GM23338 (cell line): ENCODE results near the gene C8G. TPM values are rescaled to one million over a fixed set of nuclear protein-coding genes. Genes with fewer than 3 reads are reported as not detected.
A peak's percentile ranks its signal among the peaks of the same experiment; 100 is the strongest.

ENCODE experiments used
- ATAC-seq: fragments of 200-7000 bp; cut with Tn5 transposase; 3 replicates; pipeline ENCODE4 v1.9.1; 2020
- DNase-seq: peaks from one replicate; pipeline ENCODE4 v3.0.0-alpha.2; 2015; ENCODE audit warnings: low spot score
- H2AFZ ChIP-seq: fragments of 200-600 bp; sonication (generic); 2 replicates; pipeline ENCODE4 v1.8.0; 2016; ENCODE audit warnings: antibody characterized with exemption, mild to moderate bottlenecking, moderate library complexity
- H3F3A ChIP-seq: fragments of 200-600 bp; sonication (generic); replicated peaks from 2 replicates; pipeline ENCODE4 v1.8.0; 2017; ENCODE audit warnings: antibody characterized with exemption, mixed run types, low read depth
- H3K27ac ChIP-seq: fragments of 200-600 bp; sonication (generic); 2 replicates; pipeline ENCODE4 v1.6.1; 2016; ENCODE audit warnings: low read depth
- H3K27me3 ChIP-seq: fragments of 200-600 bp; sonication (generic); 2 replicates; pipeline ENCODE4 v1.8.0; 2016; ENCODE audit warnings: mild to moderate bottlenecking, mixed run types, moderate library complexity; ENCODE audit not compliant: insufficient read depth
- H3K36me3 ChIP-seq: fragments of 200-600 bp; sonication (generic); 2 replicates; pipeline ENCODE4 v1.8.0; 2016; ENCODE audit warnings: mild to moderate bottlenecking; ENCODE audit not compliant: insufficient read depth
- H3K4me1 ChIP-seq: fragments of 200-600 bp; sonication (generic); 2 replicates; pipeline ENCODE4 v1.8.0; 2016; ENCODE audit warnings: mild to moderate bottlenecking, moderate library complexity; ENCODE audit not compliant: insufficient read depth
- H3K4me2 ChIP-seq: fragments of 200-600 bp; sonication (generic); 2 replicates; pipeline ENCODE4 v1.7.1; 2017; ENCODE audit warnings: mixed run types
- H3K4me3 ChIP-seq: fragments of 200-600 bp; sonication (generic); 2 replicates; pipeline ENCODE4 v1.6.1; 2016; ENCODE audit warnings: mixed run types
- H3K79me2 ChIP-seq: fragments of 200-600 bp; sonication (generic); replicated peaks from 2 replicates; pipeline ENCODE4 v1.8.0; 2017; ENCODE audit warnings: mild to moderate bottlenecking; ENCODE audit not compliant: insufficient read depth
- H3K9me2 ChIP-seq: fragments of 200-600 bp; sonication (generic); 2 replicates; pipeline ENCODE4 v1.8.0; 2017; ENCODE audit not compliant: insufficient read depth
- H4K20me1 ChIP-seq: fragments of 200-600 bp; sonication (generic); replicated peaks from 2 replicates; pipeline ENCODE4 v1.8.0; 2017; ENCODE audit warnings: mild to moderate bottlenecking; ENCODE audit not compliant: insufficient read depth
- H3K27ac Mint-ChIP-seq: 2 replicates; pipeline ENCODE4 v1.8.0; 2020; ENCODE audit warnings: inconsistent platforms, mild to moderate bottlenecking, moderate library complexity, mixed read lengths
- H3K27me3 Mint-ChIP-seq: 3 replicates; pipeline ENCODE4 v1.8.0; 2022; ENCODE audit warnings: low read depth, mild to moderate bottlenecking, moderate library complexity, mixed read lengths, inconsistent platforms; ENCODE audit not compliant: insufficient read depth, poor library complexity
- H3K36me3 Mint-ChIP-seq: 3 replicates; pipeline ENCODE4 v1.8.0; 2021; ENCODE audit warnings: low read depth, mild to moderate bottlenecking, inconsistent platforms, moderate library complexity, mixed read lengths
- H3K4me1 Mint-ChIP-seq: 3 replicates; pipeline ENCODE4 v1.8.0; 2020; ENCODE audit warnings: mild to moderate bottlenecking, inconsistent platforms, mixed read lengths
- H3K4me3 Mint-ChIP-seq: 3 replicates; pipeline ENCODE4 v1.8.0; 2021; ENCODE audit warnings: moderate library complexity, mild to moderate bottlenecking, inconsistent platforms, mixed read lengths
- H3K9me3 Mint-ChIP-seq: 3 replicates; pipeline ENCODE4 v1.8.0; 2020; ENCODE audit warnings: moderate library complexity, mild to moderate bottlenecking, inconsistent platforms, mixed read lengths
- ETS1 ChIP-seq: IDR thresholded peaks from 2 replicates; pipeline ENCODE4 v1.6.1; 2016; ENCODE audit warnings: antibody characterized with exemption
- EZH2 ChIP-seq: fragments of 200-600 bp; sonication (generic); IDR thresholded peaks from one replicate; pipeline ENCODE4 v1.8.0; 2017; ENCODE audit warnings: antibody characterized with exemption, mild to moderate bottlenecking, low read depth; ENCODE audit not compliant: unreplicated experiment
- JUNB ChIP-seq: IDR thresholded peaks from one replicate; pipeline ENCODE4 v1.6.1; 2016; ENCODE audit warnings: antibody characterized with exemption; ENCODE audit not compliant: unreplicated experiment
- POLR2AphosphoS5 ChIP-seq: IDR thresholded peaks from 2 replicates; pipeline ENCODE4 v1.6.1; 2016; ENCODE audit warnings: antibody characterized with exemption, low read depth
- STAT1 ChIP-seq: IDR thresholded peaks from one replicate; pipeline ENCODE4 v1.6.1; 2016; ENCODE audit warnings: antibody characterized with exemption; ENCODE audit not compliant: unreplicated experiment
- ZNF114 ChIP-seq: fragments of 250-450 bp; sonication (Bioruptor Pico); IDR thresholded peaks from 2 replicates; pipeline ENCODE4 v1.5.0; 2020; ENCODE audit warnings: mild to moderate bottlenecking, moderate library complexity
- polyA plus RNA-seq: library from polyadenylated mRNA; unstranded; fragments of >200 nt; fragmentation: Nextera tagmentation; extraction: Ambion mirVana; gene quantifications from 2 replicates; pipeline ENCODE4 v1.2.1, GENCODE V29; 2016
- total RNA-seq: library from RNA; depleted of rRNA; stranded (reverse); fragments of >200 nt; shearing (Covaris generic); gene quantifications from 2 replicates; pipeline ENCODE4 v1.2.3, GENCODE V29; 2014
- TF ChIP-seq, protein P1 (sequence below): fragments of 250-450 bp; sonication (Bioruptor Pico); IDR thresholded peaks from 2 replicates; pipeline ENCODE4 v1.5.0; 2020; ENCODE audit warnings: mild to moderate bottlenecking, moderate library complexity

Gene C8G
- total and polyA plus RNA-seq, 2 experiments from 2014 or later, result not detected

- no peak for TF ChIP-seq EZH2
- no peak for TF ChIP-seq JUNB
- TF ChIP-seq, protein P1, sequence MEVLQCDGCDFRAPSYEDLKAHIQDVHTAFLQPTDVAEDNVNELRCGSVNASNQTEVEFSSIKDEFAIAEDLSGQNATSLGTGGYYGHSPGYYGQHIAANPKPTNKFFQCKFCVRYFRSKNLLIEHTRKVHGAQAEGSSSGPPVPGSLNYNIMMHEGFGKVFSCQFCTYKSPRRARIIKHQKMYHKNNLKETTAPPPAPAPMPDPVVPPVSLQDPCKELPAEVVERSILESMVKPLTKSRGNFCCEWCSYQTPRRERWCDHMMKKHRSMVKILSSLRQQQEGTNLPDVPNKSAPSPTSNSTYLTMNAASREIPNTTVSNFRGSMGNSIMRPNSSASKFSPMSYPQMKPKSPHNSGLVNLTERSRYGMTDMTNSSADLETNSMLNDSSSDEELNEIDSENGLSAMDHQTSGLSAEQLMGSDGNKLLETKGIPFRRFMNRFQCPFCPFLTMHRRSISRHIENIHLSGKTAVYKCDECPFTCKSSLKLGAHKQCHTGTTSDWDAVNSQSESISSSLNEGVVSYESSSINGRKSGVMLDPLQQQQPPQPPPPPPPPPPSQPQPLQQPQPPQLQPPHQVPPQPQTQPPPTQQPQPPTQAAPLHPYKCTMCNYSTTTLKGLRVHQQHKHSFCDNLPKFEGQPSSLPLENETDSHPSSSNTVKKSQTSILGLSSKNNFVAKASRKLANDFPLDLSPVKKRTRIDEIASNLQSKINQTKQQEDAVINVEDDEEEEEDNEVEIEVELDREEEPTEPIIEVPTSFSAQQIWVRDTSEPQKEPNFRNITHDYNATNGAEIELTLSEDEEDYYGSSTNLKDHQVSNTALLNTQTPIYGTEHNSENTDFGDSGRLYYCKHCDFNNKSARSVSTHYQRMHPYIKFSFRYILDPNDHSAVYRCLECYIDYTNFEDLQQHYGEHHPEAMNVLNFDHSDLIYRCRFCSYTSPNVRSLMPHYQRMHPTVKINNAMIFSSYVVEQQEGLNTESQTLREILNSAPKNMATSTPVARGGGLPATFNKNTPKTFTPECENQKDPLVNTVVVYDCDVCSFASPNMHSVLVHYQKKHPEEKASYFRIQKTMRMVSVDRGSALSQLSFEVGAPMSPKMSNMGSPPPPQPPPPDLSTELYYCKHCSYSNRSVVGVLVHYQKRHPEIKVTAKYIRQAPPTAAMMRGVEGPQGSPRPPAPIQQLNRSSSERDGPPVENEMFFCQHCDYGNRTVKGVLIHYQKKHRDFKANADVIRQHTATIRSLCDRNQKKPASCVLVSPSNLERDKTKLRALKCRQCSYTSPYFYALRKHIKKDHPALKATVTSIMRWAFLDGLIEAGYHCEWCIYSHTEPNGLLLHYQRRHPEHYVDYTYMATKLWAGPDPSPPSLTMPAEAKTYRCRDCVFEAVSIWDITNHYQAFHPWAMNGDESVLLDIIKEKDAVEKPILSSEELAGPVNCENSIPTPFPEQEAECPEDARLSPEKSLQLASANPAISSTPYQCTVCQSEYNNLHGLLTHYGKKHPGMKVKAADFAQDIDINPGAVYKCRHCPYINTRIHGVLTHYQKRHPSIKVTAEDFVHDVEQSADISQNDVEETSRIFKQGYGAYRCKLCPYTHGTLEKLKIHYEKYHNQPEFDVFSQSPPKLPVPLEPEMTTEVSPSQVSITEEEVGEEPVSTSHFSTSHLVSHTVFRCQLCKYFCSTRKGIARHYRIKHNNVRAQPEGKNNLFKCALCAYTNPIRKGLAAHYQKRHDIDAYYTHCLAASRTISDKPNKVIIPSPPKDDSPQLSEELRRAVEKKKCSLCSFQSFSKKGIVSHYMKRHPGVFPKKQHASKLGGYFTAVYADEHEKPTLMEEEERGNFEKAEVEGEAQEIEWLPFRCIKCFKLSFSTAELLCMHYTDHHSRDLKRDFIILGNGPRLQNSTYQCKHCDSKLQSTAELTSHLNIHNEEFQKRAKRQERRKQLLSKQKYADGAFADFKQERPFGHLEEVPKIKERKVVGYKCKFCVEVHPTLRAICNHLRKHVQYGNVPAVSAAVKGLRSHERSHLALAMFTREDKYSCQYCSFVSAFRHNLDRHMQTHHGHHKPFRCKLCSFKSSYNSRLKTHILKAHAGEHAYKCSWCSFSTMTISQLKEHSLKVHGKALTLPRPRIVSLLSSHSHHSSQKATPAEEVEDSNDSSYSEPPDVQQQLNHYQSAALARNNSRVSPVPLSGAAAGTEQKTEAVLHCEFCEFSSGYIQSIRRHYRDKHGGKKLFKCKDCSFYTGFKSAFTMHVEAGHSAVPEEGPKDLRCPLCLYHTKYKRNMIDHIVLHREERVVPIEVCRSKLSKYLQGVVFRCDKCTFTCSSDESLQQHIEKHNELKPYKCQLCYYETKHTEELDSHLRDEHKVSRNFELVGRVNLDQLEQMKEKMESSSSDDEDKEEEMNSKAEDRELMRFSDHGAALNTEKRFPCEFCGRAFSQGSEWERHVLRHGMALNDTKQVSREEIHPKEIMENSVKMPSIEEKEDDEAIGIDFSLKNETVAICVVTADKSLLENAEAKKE (CRISPR knock-in tag), result no peak
- TF ChIP-seq POLR2AphosphoS5, result no peak
Measured at GRCh38 chr9:136995362-136995761, 50.3 kb downstream of the C8G start (continued).

GRCh38 chr9:136995772-136996311 lies 50.8 kb downstream of the C8G start:
- H2AFZ ChIP-seq, result no peak overlapping the region
- no peak overlapping the region for H3K27ac ChIP-seq
- H4K20me1 ChIP-seq, result no peaks in the 10 kb centered on the region
- H3K9me2 ChIP-seq, result no peaks in the 10 kb centered on the region
- H3K9me3 Mint-ChIP-seq, result peaks cover 5% of the 10 kb centered on the region
- peaks cover 6% of the 10 kb centered on the region; the same call in 1 of the 2 replicates for H3K4me1 ChIP-seq
- H3K79me2 ChIP-seq, result no peaks in the 10 kb centered on the region
- no peaks in the 10 kb centered on the region for H3K36me3 ChIP-seq
- H3K4me2 ChIP-seq, result peak overlapping the region; percentile 67; the same call in 1 of the 2 replicates
- H3K4me3 ChIP-seq, result no peak overlapping the region
- no peaks in the 10 kb centered on the region for H3F3A ChIP-seq
- DNase-seq (no peak), ATAC-seq (no peak)
- H3K4me1 Mint-ChIP-seq, result peaks cover 3% of the 10 kb centered on the region
- H3K36me3 Mint-ChIP-seq, result no peaks in the 10 kb centered on the region; the same call in 2 of the 3 replicates
- H3K27ac Mint-ChIP-seq, result no peak overlapping the region
- peaks cover 22% of the 10 kb centered on the region for H3K27me3 Mint-ChIP-seq
- no peak overlapping the region for H3K4me3 Mint-ChIP-seq
- peaks cover 44% of the 10 kb centered on the region for H3K27me3 ChIP-seq
- TF ChIP-seq STAT1 (no peak), ETS1 (no peak), ZNF114 (no peak)
- TF ChIP-seq, protein P1 (CRISPR knock-in tag), result no peak
